GM19324 (cell line): ENCODE results near the gene RASA2.

ENCODE experiments used
- ATAC-seq: cut with Tn5 transposase; IDR thresholded peaks from one replicate; pipeline ENCODE4 v1.9.1; 2021; ENCODE audit warnings: mild to moderate bottlenecking, moderate library complexity; ENCODE audit not compliant: unreplicated experiment, low FRiP score

Gene RASA2

DNA sequence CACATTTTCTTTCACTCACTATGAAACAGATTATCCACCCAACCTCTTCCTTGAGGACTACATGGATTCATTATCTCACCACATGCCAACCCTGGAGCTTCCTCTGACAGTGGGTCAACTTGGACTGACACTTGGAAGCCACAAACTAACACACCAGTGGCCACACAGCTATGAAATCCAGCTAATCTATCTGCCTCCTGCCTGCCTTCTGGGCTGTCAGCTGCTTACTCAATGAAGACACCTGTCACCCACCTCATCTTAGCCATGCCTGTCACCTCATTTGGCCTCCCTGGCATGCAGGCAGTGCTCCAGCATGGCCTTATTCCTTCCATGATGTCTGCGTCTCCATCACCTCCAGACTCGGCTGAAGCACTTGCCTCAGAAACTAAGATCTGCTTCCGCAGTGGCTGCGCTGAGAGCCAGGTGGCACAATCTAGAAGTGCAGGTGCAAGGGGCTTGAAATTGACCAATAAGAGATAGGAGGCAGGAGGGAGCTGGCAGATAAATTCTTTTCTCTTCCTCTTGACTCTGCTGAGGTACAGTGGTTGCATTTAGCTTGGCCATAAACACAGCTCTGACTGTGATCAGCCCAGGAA lies 146.1 kb downstream of the RASA2 start:
- no peak for ATAC-seq

DNA sequence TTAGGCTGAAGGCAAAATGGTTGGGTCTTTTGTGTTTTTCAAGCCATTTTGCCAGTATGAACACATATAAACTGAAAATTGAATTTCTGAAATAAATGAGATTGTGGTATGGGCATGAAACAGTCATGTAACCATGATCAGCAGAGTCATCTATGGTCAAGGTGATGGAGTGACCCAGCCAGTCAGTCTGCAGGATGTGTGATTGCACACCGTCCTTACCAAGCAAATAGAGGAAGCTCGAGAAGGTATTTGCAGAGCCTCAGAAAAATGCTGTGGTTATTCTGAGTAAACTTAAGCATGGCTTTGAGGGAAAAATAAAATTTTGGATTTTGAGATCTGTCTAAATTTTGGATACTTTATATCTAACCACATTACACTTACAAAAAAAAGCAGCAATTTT lies 155.4 kb downstream of the RASA2 start:
- no peak for ATAC-seq

DNA sequence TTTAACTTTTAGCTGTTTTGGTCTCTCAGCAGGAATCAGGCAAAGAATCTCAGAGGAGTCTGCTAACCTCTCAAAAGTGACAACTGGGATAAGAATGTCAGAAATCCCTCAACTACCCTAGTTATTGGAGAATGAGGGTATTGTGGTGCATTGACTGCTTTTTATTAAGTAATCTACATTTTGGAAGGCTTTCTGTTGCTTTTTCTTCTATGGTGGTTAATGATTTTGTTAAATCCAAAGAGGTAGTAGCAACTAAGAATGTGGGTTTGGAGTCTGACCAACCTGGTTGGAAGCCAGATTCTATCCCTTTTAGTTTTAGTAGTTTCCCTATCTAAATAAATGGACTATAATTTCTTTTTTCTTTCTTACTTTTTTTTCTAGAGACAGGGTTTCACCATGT lies 156.6 kb downstream of the RASA2 start:
- ATAC-seq, result no peak

DNA sequence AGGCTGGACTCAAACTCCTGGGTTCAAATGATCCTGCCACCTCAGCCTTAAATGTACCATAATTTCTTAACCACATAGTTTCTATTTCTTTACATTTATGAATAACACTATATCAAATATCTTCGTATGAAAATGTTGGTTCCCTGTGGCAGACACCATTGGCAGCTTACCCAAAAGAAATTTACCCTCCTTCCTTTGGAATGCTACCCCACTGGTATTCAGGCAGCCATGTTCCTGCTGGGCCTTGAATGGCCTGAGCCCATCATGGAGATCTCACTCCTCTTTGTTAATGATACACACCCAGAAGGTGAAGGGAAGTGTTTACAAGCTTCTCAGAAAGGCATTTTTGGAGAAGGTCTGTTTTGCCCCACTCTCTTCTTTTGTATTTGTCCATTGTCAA lies 157.0 kb downstream of the RASA2 start:
- no peak for ATAC-seq

DNA sequence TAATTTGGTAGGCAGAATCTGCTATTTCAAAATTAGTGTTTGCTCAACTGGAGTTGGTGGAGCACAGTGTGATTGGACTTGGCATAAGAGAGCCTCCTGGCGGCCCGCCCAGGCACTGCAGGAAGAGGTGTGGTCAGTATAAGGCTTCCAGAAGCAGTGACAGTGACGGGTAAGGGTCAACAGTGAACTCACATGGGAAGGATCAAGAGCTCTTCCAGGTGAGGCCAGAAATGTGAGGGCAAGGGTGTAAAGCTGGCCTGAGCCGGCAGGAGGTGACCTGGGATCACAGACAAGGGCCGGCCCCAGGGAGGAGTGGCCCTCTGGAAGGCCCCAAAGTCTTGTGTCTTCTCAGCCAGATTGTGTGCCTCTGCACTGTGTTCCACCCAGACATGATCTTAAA lies 158.1 kb downstream of the RASA2 start:
- peak; percentile 49 for ATAC-seq

DNA sequence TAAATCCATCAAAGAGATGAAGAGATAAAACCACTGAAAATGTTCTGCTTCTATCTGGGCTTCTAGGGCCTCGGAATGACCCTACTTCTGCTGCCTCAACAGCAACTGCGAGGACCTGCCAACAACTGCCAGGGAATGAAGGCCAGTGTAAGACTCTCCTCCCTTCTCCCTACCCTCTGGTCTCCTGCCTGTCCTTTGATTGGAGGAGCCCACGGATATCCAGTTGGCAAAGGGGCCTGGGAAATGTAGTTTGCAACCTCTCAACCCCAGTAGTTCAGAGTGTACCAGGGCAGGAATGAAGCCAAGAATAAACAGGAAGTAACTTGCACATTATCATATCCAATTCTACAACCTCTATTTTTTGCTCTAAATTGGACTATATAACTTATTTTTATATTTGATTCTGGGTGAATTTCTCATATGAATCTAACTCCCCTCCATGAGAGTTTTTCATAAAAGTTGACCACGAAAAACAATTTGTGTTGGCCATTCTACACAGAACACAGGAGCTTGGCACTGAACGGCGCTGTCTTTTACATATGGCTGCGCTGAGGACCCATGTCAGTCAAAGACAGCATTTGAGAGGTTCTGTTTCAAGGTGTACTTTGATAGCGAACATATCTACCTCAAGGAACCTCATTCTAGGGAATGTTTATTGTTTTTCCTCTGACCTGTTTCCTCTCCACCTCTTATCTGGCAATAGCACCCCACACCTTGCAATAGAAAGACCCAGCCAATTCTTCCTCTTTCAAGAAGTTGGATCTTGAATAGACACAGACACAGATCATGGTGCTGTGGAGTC lies 160.1 kb downstream of the RASA2 start:
- ATAC-seq, result no peak

DNA sequence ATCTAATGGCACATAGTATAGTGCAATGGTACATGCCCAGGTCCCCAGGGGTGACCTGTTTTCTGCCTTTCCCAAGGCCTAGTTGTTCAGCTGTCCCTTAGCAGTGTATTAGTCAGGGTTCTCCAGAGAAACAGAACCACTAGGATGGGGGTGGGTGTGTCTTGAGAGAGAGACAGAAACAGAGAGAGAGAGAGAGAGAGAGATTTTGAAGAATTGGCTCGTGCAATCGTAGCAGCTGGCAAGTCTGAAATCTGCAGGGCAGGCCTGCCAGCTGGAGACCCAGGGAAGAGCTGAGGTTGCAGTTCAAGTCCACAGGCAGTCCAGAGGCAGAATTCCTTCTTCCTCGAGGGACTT lies 160.7 kb downstream of the RASA2 start:
- no peak for ATAC-seq

DNA sequence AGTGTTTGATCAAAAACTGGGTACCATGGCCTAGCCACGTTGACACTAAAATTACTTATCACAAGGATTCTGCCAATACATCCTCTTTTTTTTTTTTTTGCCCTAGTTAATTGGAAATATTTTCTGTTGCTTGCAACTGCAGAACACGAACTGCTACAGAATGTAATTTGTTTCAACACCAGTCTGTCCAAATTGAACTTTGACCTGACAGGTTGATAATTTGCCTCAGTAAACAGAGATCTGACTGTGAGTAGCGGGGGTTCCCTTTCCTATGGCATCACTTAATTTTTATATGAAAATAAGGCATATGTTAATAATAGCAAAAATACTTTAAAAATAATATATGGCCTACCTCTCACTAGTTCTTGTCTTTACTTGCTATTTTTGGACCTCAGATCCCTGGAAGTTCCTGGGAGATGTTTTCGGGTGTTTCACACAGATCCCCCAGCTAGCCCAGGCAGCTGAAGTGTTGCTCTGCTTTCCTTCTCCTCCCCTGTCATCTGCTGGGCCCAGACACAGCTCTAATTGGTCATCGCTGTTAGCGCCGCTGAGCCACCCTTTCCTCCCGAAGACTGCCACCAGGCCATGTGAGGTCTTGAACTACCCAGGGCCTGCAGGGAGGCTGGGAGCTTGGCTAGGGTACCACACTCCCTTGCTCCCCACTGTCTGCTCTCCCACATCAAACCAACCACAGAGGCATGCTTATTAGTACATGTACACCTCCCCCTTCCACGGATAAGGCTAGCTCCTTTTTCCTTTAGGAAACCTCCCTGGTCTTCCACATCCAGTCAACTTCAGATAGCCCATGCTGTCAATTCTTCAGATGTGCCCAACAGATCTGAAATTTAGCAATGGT lies 161.5 kb downstream of the RASA2 start:
- ATAC-seq, result no peak

DNA sequence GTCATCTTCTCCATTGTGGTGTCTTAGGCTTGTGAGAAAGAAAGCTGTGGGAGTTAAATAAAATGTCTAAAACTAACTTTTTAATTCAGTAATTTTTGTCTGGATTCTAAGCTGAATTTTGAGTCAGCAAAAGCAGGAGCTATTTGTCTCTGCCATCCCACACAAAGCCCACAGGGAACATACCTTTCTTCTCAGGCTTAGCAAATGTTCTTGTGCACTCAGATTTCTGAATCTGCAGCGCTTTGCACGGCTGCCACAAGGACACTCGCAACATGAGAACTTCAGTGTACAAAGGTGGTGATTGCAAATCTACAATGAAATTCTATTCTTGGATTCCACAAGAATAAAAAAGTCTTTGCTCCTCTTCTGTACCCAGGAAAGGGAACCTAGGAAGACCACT lies 163.0 kb downstream of the RASA2 start:
- ATAC-seq, result no peak

DNA sequence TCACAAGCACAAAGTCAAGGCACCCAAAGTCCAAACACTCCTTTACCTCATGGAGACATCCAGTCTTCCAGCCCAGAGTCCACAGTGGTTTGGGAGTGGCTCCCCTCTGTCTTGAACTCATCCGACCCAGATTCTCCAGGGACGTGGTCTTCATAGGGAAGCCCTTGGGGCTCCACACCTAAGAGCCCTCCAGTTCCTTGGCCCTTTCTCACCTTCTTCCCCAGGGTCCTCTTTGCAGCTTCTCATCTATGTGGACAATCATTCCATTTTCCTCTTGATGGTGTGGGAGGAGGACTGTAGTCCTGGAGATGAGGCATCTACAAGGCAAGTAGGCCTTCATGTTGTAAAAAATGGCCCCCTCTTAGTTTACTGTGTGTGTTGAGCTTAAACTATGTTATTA lies 164.0 kb downstream of the RASA2 start:
- no peak for ATAC-seq

DNA sequence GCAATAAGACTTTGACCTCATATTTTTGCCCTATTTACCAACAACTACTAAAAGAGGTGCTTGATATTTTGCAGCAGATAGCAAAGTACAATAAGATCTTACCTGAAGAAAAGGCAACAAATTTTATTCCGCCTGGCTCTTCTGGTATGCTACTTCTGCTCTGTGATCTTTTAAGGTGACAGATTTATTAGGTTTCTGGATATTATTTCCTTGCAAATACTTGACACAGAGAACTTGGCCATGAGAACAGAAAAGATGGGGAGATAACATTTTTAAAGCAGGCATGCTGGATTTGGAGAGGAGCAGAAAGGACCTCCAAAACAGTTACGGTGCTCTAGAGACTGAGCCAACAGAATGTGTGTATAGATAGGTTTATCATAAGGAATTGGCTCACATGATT lies 164.6 kb downstream of the RASA2 start:
- ATAC-seq, result no peak

DNA sequence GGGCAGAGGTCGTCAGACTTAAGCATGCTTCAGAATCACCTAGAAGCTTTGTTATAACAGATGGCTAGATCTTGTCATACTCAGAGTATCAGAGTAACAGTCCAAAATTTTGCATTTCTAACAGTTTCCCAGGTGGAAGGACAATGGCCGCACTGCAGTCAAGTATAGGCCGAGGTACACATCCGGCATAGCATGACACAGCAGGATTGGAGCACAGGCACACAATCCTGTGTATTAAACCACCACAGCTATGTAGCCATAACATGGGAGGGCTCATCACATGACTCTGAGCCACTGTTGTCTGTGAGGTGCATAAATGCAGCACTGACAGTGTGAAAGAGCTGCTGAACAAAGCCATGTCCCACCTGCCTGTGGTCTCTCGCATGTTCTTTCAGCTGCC lies 165.5 kb downstream of the RASA2 start:
- ATAC-seq, result no peak

DNA sequence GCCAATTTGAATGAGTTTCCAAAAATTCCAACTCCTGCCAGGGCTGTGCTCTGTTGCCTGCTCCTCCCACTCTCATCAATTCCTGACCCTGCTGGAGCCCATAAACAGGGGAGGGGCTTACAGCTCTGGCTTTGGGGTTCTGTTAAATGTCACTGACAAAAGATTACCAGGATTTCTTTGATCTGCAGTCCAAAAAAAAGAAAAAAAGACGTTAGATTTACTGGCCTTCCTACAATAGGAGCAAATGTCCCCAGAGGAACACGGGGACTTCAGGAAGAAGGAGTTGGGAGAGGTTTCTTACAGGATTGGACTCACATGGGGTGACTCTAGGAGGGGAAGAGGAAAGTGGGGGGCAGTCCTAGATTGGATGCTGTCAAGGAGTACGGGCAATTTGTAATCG lies 167.0 kb downstream of the RASA2 start:
- no peak for ATAC-seq

DNA sequence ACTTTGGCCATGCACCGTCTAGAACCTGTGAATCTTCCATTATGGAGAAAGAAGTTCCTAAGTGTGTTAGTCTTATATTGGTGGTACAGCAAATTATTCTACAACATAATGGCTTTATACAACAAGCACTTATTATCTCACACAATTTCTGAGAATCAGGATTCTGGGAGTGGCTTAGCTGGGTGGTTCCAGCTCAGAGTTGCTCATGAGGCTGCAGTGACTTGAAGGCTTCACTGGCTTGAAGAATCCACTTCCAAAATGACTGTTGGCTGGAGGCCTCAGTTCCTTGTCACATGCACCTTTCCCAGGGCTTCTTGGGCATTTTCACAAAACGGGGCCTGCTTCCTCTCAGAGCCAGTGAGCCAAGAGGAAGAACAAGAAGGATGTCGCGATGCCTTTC lies 169.0 kb downstream of the RASA2 start:
- ATAC-seq, result no peak

DNA sequence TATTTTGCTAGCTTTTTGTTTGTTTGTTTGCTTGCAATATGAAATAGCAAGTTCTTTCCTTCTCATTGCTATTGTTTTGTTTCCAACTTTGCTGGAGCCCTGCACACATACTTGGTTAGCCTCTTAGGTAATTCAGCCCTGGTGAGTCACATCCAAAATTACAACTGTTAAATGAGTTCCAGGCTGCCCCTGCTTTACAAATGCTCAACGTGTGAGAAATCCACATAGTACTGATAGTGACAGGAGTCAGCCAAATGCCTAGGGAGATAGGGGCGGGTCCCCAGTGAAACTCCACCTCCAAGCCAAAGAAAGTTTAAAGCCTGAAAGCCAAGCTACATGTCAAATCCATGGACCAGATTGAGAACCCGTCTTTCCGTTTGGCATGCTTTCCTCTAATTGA lies 169.9 kb downstream of the RASA2 start:
- ATAC-seq, result no peak

DNA sequence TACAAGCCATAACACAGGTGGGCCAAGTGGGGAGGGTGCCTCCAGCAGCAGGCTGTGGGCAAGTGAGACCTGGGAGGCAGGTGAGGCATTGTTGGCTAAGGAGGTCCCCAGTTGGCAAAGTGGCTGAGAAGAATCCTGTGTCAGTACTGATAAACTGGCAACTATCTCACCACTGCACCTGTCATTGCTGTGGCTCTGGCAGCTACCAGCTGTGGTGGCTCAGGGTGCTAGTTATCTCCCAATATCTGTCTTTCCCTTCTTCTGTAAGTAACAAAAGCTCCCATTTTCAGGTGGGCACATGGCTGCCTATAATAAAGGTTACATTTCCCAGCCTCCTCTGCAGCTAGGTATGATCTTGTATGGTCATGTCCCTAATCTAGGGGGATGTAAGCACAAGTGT lies 170.7 kb downstream of the RASA2 start:
- ATAC-seq, result no peak

DNA sequence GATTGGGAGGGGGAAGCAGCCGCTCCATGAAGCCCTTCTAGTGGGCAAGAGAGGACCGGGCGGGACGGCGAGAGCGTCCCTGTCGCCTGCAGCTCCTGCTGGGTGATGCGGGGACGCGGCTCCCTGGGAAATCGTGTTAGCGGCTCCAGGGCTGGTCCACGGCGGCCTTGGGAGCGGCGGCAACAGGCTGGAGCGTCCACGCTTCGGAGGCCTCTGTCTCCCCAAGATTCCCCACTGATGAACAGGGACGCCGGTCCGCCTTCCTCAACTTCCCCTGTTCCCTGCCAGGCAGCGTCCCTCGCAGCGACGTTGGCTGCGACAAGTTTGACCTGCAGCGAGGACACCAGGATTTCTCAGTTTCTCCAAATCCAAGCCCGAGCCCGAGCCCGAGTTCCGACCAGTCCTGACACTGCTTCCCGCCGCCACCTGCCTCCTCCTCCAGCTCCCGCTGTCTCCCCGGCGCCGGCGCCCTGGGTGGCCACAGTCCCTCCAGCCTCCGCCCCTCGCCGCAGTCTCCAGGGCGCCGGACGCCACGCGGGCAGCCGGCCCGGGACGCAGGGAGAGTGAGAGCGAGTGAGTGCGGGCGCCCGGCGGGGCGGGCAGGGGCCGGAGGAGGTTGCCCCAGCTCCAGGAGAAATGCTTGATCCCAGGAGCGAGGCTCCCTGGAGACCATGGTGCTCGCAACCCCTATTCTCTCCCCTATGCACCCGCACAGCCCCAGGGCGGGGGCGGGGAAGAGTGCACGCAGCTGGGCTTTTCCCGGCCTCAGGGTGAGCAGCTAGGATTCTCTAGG lies 173.2 kb downstream of the RASA2 start:
- no peak for ATAC-seq

DNA sequence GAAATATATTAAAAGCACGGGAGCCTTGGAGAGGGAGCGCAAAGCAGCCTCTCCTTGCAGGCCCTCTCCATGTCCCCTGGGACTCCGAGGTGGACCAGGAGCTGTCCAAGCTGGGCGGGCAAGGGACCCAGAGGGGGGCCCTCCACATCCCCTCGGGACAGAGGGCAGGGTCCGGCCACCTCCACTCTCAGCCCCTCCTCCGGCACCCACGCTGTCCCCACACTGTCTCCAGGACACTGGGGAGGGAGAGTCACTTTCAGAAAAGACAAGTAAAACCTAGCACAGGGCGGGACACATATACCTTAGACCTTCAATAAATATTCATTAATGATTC lies 173.8 kb downstream of the RASA2 start:
- no peak for ATAC-seq

DNA sequence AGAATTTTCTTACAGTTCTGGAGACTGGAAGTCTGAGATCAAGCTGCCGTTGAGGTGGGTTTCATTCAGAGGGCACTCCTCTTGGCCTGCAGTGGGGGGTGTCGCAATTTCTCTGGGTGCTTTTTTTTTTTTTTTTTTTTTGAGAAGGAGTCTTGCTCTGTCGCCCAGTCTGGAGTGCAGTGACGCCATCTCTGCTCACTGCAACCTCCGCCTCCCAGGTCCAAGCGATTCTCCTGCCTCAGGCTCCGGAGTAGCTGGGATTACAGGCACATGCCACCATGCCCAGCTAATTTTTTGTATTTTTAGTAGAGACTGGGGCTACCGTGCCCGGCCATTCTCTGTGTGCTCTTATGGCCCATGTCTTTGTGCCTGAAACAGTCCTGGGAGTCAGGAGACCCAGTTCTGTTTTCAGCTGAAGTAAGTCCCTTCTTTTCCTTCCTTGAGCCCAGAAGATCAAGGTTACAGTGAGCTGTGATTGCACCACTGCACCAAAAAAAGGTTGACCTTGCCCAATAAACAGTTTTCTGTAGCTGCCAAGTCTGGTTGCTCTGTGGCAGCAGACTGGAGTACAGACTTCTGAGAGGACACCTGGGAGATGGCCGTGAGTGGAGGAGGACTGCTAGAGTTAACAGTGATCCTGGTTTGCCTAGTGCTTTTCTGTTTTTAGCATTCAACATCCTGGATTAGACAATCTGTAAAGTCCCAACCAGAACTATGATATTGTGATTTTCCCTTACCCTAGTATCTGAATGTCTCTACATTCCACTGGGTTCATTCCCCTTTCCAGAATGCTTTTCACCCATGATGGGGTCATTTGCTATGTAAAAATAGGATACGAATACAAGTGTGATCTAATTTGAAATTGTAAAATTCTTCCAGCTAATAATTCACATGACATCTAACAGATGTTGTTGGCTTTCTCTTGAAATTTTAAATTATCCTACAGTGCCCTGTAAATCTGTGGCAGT lies 174.7 kb downstream of the RASA2 start:
- ATAC-seq, result no peak

DNA sequence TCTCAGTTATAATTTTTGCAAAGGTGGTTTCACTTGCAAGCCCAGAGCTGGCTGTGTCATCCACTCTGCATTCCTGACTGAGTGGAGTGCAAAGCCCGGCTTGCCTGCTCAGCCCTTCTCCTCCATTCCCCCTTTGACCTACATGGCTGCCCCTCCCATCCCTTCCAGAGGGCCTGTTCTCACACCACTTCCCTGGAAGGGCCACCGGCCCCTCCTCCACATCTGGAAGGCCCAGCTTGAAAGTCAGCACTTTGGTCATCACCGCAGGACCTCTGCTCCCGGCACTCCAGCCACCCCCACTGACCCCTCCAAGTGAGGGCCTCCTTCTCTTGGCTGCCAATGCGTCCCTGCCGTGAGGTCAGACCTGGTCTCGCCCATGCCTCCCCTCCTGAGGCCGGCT lies 177.2 kb downstream of the RASA2 start:
- no peak for ATAC-seq
